Lung (tissue), 12 donors: ENCODE results near the gene CHMP1B. TPM values are rescaled to one million over a fixed set of nuclear protein-coding genes. Genes with fewer than 3 reads are reported as not detected.

Source experiments
- ATAC-seq: fragments of 200-7000 bp; cut with Tn5 transposase; one replicate; pipeline ENCODE4 v1.9.1; 2020; ENCODE audit warnings: moderate number of reproducible peaks; ENCODE audit not compliant: insufficient read depth, low FRiP score
- DNase-seq, 3 donors: peaks; one replicate each; pipeline ENCODE4 v3.0.0-alpha.2; 2013 to 2017
- H3K27ac ChIP-seq, 2 donors: one replicate each; pipeline ENCODE4 v1.5.1; 2013; ENCODE audit warnings: mild to moderate bottlenecking in 2 of 2, moderate library complexity in 2 of 2, control low read depth in 1 of 2, inconsistent platforms in 1 of 2, low read depth in 1 of 2, low read length in 1 of 2
- H3K27me3 ChIP-seq, 3 donors: one replicate each; pipeline ENCODE4 v1.5.1; 2013; ENCODE audit warnings: low read length in 2 of 3; ENCODE audit not compliant: control insufficient read depth in 3 of 3, insufficient read depth in 3 of 3
- H3K36me3 ChIP-seq, 4 donors: one replicate each; pipeline ENCODE4 v1.5.1; 2013; ENCODE audit warnings: low read length in 4 of 4, mild to moderate bottlenecking in 1 of 4, moderate library complexity in 1 of 4; ENCODE audit not compliant: control insufficient read depth in 4 of 4, insufficient read depth in 4 of 4
- H3K4me1 ChIP-seq, 5 donors: one replicate each; pipeline ENCODE4 v1.5.1; 2013; ENCODE audit warnings: low read length in 5 of 5, mild to moderate bottlenecking in 2 of 5, moderate library complexity in 1 of 5; ENCODE audit not compliant: control insufficient read depth in 5 of 5, insufficient read depth in 5 of 5
- H3K4me3 ChIP-seq: one replicate; pipeline ENCODE4 v1.5.1; 2013; ENCODE audit warnings: mild to moderate bottlenecking, control low read depth, moderate library complexity
- H3K9ac ChIP-seq, 2 donors: one replicate each; pipeline ENCODE4 v1.5.1; 2013; ENCODE audit warnings: low read length in 2 of 2, control low read depth in 1 of 2; ENCODE audit not compliant: insufficient read depth in 1 of 2
- H3K9me3 ChIP-seq, 4 donors: one replicate each; pipeline ENCODE4 v1.5.1; 2013; ENCODE audit warnings: low read length in 3 of 4, mild to moderate bottlenecking in 1 of 4, moderate library complexity in 1 of 4; ENCODE audit not compliant: control insufficient read depth in 4 of 4, insufficient read depth in 3 of 4
- WGBS, 2 donors: extraction: QIAGEN DNeasy Blood & Tissue Kit; methylation state at CpG; one replicate each; pipeline ENCODE4 v1.1.7; 2013; 5-methylcytosine and 5-hydroxymethylcytosine counted together
- polyA plus RNA-seq, 2 donors: library from polyadenylated mRNA; stranded (reverse); fragments of 200-250 nt; gene quantifications; one replicate each; pipeline ENCODE4 v1.2.1, GENCODE V29; 2013
- total RNA-seq, 2 donors: library from RNA; depleted of rRNA in 1 of 2; stranded (reverse); fragments of >200 nt in 1 of 2; gene quantifications; one replicate each; pipeline ENCODE4 v1.2.1, GENCODE V29; 2014 to 2021
- TF ChIP-seq, protein P1 (sequence below): IDR thresholded peaks from 2 replicates; pipeline ENCODE4 v1.5.1; 2012; ENCODE audit warnings: mild to moderate bottlenecking; ENCODE audit errors: control extremely low read depth, extremely low read depth
- donor health status: control.
- donor health status: control.
- donor health status: Bipolar disorder and iron deficiency.
- donor health status: healthy.
- donor health status: DM: yes; HTN: yes; CAD: no.

Gene CHMP1B
- total and polyA plus RNA-seq, 4 donors = 34.6 to 56.2 (median 40.3) TPM

- Histone ChIP-seq H3K27me3 (peaks cover 0 to 2% (median 0%) of the 10 kb centered on the region in 3 donors), H3K27ac (peak overlapping the region; percentile 40 to 85), H3K4me1 (peaks cover 0 to 15% (median 8%) of the 10 kb centered on the region in 5 donors)
Observed at GRCh38 chr18:11857177-11857887, 6.1 kb downstream of the CHMP1B start.

GRCh38 chr18:11859282-11859830 lies 8.1 kb downstream of the CHMP1B start:
- Histone ChIP-seq H3K4me1 (peaks cover 0 to 10% (median 3%) of the 10 kb centered on the region in 5 donors), H3K27me3 (peaks cover 0 to 2% (median 0%) of the 10 kb centered on the region in 3 donors), H3K27ac (peak overlapping the region in 1 of 2 donors; percentile 22), H3K4me3 (no peak overlapping the region), H3K9me3 (no peaks in the 10 kb centered on the region), H3K9ac (no peak overlapping the region), H3K36me3 (no peaks in the 10 kb centered on the region)
- no peak for DNase-seq
- 91 to 96% methylated on average over 7 of the region's 7 CpGs for WGBS, 2 donors
- ATAC-seq = no peak
- TF ChIP-seq, protein P1, sequence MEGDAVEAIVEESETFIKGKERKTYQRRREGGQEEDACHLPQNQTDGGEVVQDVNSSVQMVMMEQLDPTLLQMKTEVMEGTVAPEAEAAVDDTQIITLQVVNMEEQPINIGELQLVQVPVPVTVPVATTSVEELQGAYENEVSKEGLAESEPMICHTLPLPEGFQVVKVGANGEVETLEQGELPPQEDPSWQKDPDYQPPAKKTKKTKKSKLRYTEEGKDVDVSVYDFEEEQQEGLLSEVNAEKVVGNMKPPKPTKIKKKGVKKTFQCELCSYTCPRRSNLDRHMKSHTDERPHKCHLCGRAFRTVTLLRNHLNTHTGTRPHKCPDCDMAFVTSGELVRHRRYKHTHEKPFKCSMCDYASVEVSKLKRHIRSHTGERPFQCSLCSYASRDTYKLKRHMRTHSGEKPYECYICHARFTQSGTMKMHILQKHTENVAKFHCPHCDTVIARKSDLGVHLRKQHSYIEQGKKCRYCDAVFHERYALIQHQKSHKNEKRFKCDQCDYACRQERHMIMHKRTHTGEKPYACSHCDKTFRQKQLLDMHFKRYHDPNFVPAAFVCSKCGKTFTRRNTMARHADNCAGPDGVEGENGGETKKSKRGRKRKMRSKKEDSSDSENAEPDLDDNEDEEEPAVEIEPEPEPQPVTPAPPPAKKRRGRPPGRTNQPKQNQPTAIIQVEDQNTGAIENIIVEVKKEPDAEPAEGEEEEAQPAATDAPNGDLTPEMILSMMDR = no peak

More at GRCh38 chr18:11857177-11857887, 6.1 kb downstream of the CHMP1B start:
- peak; percentile 50 for ATAC-seq
- peak overlapping the region in 1 of 2 donors; percentile 34 for H3K9ac ChIP-seq
- TF ChIP-seq, protein P1 = no peak
- 48 to 51% methylated on average over 11 of the region's 11 CpGs for WGBS, 2 donors
- H3K36me3 ChIP-seq = no peaks in the 10 kb centered on the region
- DNase-seq = peak in 2 of 3 donors; percentile 46 to 66
- H3K4me3 ChIP-seq = no peak overlapping the region
- no peaks in the 10 kb centered on the region for H3K9me3 ChIP-seq

- WGBS, 2 donors = 74 to 77% methylated on average over 4 of the region's 4 CpGs
- H3K27ac ChIP-seq = no peak overlapping the region
- H3K9ac ChIP-seq = no peak overlapping the region
- DNase-seq = no peak
- no peak for ATAC-seq
- TF ChIP-seq, protein P1 = no peak
- no peaks in the 10 kb centered on the region for H3K36me3 ChIP-seq
- peaks cover 0 to 2% (median 0%) of the 10 kb centered on the region in 3 donors for H3K27me3 ChIP-seq
- H3K4me3 ChIP-seq = no peak overlapping the region
- H3K9me3 ChIP-seq = no peaks in the 10 kb centered on the region
- peaks cover 0 to 10% (median 3%) of the 10 kb centered on the region in 5 donors for H3K4me1 ChIP-seq
Observed at GRCh38 chr18:11859903-11860407, 8.7 kb downstream of the CHMP1B start.
